ENCODE results near the gene SRP9. TPM values are rescaled to one million over a fixed set of nuclear protein-coding genes. Genes with fewer than 3 reads are reported as not detected.
A peak's percentile ranks its signal among the peaks of the same experiment; 100 is the strongest.
"Not testable (repeated sequence)": the region's sequence is repeated elsewhere in the genome, so short reads cannot be mapped to it uniquely, and the experiment has no call there.

The SRP9 gene
- total RNA-seq, 1 experiment from 2014 or later, result 1,029 TPM

GRCh38 chr1:225814381-225814780 is 36.8 kb downstream of the SRP9 start:
- no peak for DNase-seq (ENCODE audit: low spot score)

DNA sequence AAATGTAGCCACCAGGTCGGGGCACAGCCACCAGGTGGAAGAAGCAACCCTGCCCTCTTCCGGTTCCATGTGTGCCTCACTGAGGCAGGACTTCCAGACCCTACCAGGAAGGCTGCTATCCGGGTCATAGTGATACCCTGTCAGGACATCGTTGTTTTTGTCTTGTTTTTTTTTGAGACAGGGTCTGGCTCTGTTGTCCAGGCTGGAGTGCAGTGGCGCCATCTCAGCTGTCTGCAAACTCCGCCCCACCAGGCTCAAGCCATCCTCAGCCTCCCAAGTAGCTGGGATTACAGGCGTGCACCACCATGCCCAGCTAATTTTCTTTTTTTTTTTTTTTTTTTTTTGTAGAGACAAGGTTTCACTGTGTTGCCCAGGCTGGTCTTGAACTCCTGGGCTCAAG is 37.5 kb downstream of the SRP9 start:
- not testable (repeated sequence) for DNase-seq (ENCODE audit: low spot score)

- DNase-seq (ENCODE audit: low spot score), result no peak
These were observed 38.0 kb downstream of the SRP9 start for GRCh38 chr1:225815526-225816178.

DNA sequence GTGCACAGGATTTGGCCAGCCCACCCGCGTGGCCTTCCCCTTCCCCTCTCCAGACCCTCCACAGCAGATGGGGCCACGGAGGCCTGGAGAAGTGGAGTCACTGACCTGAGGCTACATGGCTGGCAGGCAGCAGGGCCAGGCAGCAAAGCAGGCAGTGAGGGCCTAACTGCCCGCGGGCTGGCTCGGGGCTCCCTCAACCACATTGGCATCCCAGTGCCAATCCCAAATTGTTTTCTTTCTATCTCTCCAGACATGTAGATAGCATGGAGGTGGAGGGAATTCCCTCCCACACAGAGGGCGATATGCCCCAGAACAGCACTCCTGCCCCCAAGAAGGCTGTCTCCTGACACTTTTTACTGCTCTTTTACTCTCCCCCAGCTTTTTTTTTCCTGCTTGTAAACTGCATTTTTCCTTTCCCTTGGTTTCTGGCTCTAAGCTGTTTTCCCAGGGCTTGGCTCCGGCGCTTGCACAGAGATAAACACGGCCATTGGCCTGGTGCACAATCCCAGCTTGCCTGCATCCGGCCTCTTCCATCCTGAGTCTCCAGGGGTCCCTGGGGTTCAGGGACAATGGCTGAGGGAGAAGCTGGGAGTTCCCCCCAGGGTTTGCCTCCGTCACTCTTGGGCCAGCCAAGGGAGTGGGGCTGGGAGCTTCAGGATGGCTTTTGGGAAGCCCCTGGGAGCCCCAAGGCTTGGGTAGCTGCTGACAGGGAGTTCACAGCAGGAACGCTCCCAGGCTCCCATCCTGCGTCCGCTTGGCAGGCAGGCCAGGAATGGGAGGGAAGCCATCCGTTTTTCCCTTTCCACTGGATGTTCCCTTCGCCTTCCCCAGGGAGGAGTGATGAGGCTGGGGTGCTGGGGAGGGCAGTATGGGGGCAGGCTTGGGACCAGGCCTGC is 39.3 kb downstream of the SRP9 start:
- DNase-seq (ENCODE audit: low spot score), result no peak

GRCh38 chr1:225817611-225818061 is 40.0 kb downstream of the SRP9 start:
- DNase-seq (ENCODE audit: low spot score), result peak; percentile 89

DNA sequence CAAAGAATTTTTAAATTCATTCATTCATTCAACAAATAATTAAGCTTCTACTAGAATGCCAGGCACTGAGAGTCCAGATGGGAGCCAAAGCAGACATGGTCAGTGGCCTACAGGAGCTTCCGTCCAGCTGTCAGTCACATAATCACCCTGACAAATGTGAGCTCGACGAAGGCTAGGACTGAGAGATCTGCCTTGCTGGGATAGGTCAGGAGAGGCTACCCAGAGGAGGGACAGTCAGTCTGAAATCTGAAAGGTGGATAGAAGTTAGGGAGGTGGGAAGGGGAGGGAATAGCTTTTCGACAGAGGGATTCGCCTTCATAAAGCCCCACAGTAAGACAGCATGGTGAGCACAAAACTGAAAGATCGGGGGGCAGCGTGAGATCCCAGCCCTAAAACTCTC is 40.6 kb downstream of the SRP9 start:
- no peak for DNase-seq (ENCODE audit: low spot score)

GRCh38 chr1:225819346-225820192 is 41.9 kb downstream of the SRP9 start:
- DNase-seq (ENCODE audit: low spot score), result no peak

- DNase-seq (ENCODE audit: low spot score), result no peak
These were observed 43.0 kb downstream of the SRP9 start for GRCh38 chr1:225820522-225821120.

GRCh38 chr1:225822655-225823403 is 45.2 kb downstream of the SRP9 start:
- no peak for DNase-seq (ENCODE audit: low spot score)

DNA sequence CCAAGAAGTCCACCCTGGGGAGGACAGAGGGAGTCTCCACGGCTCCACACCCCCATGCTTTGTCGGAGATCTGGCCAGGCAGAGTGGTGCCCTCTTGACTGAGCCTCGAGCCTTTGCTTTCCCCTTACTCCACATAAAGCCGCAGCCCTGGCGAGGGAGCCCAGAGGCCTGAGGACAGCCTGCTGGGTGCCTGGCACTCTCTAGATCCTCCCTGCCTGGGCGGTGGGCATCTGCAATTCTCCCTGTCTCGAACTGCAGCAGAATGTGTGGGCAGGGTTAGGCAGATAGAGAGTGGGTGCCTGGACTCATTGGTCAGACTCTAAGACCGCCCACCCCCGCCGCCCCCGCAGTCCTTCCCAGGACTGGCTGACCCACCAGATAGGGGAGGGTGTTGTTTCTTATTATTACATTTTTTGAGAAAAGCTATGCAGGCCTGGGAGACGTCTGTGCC is 46.2 kb downstream of the SRP9 start:
- DNase-seq (ENCODE audit: low spot score), result no peak

DNA sequence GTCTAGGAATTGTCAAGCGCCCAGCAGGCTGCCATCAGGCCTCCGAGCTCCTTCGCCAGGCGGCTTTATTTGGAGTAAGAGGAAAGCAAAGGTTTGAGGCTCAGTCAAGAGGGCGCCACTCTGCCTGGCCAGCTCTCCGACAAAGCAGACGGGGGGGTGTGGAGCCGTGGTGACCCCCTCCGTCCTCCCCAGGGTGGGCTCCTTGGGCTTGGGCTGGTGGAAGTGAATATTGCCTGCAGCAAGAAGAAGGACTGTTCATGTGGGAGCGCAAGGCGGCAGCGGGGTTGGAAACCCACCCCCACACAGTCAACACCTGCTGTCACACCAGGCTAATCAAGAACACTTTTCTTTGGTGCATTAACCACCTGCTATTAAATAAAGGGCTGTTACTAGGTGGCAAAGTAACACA is 46.9 kb downstream of the SRP9 start:
- DNase-seq (ENCODE audit: low spot score), result no peak

DNA sequence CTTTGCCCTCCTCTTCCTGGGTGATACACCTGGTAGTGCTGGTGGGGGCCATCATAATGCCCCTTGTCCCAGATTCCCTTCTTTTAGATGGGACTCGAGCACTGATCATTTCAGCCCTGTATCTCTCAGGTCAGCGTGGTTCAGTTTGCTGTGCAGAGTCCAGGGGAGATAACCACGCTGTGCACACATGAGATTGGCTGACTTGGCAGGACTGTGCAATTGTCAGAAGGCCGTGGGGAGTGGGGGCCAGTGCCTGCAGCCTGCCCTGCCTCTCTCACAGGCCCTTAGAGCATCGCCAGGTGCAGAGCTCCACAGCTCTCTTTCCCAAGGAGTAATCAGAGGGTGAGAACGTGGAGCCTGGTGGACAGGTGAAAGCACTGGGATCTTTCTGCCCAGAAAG is 47.5 kb downstream of the SRP9 start:
- DNase-seq (ENCODE audit: low spot score), result no peak

GRCh38 chr1:225825607-225826007 is 48.0 kb downstream of the SRP9 start:
- no peak for DNase-seq (ENCODE audit: low spot score)

GRCh38 chr1:225827076-225827475 is 49.5 kb downstream of the SRP9 start:
- no peak for DNase-seq (ENCODE audit: low spot score)

DNA sequence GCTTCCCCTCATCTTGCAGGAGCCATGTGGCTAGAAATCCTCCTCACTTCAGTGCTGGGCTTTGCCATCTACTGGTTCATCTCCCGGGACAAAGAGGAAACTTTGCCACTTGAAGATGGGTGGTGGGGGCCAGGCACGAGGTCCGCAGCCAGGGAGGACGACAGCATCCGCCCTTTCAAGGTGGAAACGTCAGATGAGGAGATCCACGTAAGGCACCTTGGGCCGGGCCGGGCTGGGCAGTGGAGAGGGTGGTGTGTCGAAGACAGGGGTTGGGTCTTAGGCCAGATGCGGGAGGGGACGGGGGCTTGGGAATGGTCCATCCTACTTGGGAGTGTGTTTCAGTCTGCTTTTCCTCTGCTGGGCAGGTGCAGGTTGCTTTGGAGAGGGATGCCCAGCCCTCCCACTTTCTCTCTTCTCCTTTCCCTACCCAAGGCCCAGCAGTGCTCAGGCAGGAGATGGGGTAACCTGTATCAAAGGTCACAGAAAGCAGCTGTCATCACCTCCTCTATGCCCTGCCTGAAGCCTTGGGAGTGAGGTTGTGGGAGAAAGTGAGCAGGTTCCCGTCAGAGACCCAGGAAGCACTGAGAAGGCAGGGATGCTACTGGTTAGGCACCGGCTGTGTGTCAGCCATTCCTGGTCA is 51.2 kb downstream of the SRP9 start:
- DNase-seq (ENCODE audit: low spot score), result no peak

DNA sequence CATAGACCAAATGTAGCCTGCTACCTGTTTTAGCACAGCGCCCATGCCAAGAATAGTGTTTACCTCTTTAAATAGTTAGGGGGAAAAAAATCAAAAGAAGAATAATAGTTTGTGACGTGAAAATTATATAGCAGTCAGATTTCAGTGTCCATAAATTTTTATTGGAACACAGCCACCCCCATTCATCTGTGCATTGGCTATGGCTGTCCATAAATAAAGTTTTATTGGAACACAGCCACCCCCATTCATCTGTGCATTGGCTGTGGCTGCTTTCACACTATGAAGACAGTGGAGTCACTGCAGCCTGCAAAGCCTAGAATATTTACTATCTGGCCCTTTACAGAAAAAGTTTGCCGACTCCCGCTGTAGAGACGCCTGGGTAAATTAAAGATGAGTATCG is 53.2 kb downstream of the SRP9 start:
- DNase-seq (ENCODE audit: low spot score), result no peak

GRCh38 chr1:225834417-225835329 is 57.0 kb downstream of the SRP9 start:
- DNase-seq (ENCODE audit: low spot score), result no peak

DNA sequence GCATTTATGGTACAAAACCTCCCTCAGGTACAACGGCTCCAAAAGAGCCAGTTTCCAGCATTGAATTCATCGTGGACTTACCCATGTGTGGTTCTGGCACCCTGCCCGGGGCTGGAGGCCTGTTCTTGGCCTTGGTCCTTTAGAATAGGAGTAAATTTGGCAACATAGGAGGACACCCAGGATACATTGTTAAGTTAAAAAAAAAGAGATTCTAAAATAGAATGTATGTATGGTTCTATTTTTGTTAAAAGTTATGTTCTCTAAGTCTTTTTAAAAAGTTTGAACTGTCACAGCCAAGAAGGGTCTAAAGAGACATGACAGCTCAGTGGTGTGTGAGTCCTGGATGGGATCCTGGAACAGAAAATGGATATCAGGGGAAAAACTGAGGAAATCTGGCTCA is 58.2 kb downstream of the SRP9 start:
- no peak for DNase-seq (ENCODE audit: low spot score)

DNA sequence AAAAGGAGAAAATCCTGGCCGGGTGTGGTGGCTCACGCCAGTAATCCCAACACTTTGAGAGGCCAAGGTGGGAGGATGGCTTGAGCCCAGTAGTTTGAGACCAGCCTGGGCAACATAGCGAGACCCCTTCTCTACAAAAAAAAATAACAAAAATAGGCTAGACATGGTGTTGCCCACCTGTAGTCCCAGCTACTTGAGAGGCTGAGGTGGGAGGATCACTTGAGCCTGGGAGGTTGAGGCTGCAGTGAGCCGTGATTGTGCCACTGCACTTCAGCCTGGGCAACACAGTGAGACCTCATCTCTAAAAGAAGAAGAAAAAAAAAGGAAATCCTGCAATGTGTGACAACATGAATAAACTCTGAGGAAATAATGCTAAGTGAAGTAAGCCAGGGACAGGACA is 58.7 kb downstream of the SRP9 start:
- not testable (repeated sequence) for DNase-seq (ENCODE audit: low spot score)

All from A172 (cell line).